GM06990 (cell line): ENCODE results near the gene TIMELESS.

ENCODE experiments used
- DNase-seq: peaks from one replicate; pipeline ENCODE4 v3.0.0-alpha.2; 2011; ENCODE audit not compliant: insufficient read length; ENCODE audit errors: extremely low read depth
- H3K27me3 ChIP-seq: replicated peaks from 2 replicates; pipeline ENCODE4 v1.6.0; 2011; ENCODE audit warnings: low read length; ENCODE audit not compliant: control insufficient read depth, insufficient read depth
- H3K36me3 ChIP-seq: 2 replicates; pipeline ENCODE4 v1.5.1; 2011; ENCODE audit warnings: low read length; ENCODE audit not compliant: control insufficient read depth, insufficient read depth
- H3K4me3 ChIP-seq: replicated peaks from 2 replicates; pipeline ENCODE4 v1.5.1; 2011; ENCODE audit warnings: low read depth, mild to moderate bottlenecking, control low read depth, low read length
- CTCF ChIP-seq: IDR thresholded peaks from 2 replicates; pipeline ENCODE4 v1.5.1; 2011; ENCODE audit warnings: low read length, control low read depth, mild to moderate bottlenecking, inconsistent platforms; ENCODE audit not compliant: insufficient read depth, poor library complexity, severe bottlenecking

TIMELESS gene

GRCh38 chr12:56468216-56469006 is 19.2 kb upstream of the TIMELESS start, which contains the start of gene SPRYD4:
Gene SPRYD4 (plus strand): TSS chr12:56468578. CDS start chr12:56468592, 14 bp downstream.
- no peaks in the 10 kb centered on the region for H3K27me3 ChIP-seq
- H3K36me3 ChIP-seq, result peaks cover 3% of the 10 kb centered on the region
- peak; percentile 45 for TF ChIP-seq CTCF
- H3K4me3 ChIP-seq, result peak within 1 kb of the TSS; percentile 93
- peak; percentile 97 for DNase-seq

DNA sequence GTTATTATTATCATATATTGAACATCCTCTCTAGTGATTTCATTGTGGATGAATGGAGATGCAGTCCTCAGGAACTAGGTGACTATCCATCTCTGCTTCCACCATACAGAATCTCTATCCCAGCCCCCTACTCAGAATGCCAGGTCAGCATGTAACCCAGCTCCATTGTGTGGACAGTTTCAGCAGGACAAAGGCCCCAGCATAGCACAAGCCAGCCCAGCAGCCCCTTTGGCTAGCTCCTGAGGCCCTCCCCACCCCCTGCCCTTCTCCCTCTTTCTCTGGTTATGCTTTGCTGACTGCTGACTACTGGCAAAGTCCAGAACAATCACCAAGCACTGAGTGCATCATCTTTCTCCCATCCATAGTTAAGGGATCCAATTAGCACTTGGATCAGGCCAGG is 13.3 kb upstream of the TIMELESS start:
- Histone ChIP-seq H3K4me3 (no peak overlapping the region), H3K36me3 (no peaks in the 10 kb centered on the region), H3K27me3 (no peaks in the 10 kb centered on the region)
- DNase-seq, result no peak
- TF ChIP-seq CTCF, result no peak

DNA sequence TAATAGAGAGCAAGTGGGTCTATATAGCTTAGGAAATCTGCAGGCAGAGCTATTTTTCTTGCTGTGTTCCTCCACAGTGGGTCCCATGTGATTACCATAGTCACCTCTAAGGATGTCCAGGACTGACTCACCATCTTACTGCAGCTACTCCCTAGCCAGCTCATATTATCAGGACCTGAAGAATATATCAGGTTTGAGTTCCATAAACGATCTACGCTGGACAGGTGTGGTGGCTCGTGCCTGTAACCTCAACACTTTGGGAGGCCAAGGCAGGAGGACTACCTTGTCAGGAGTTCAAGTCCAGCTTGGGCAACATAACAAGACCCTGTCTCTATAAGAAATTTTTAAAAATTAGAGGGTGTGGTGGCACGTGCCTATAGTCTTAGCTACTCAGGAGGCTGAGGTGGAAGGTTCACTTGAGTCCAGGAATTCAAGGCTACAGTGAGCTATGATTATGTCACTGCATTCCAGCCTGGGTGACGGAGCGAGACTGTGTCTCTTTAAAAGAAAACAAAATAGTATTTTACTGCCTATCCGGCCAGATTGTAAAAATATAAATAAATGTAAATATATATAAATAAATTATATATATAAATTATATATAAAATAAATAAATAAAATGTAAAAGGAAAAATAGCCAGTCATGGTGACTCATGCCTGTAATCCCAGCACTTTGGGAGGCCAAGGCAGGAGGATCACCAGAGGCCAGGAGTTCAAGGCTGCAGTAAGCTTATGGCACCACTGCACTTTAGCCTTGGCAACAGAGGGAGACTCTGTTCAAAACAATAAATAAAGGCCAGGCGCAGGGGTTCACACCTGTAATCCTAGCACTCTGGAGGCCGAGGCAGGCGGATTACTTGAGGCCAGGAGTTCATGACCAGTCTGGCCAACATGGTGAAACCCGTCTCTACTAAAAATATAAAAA is 12.3 kb upstream of the TIMELESS start:
- no peak for DNase-seq
- no peaks in the 10 kb centered on the region for H3K27me3 ChIP-seq
- no peaks in the 10 kb centered on the region for H3K36me3 ChIP-seq
- TF ChIP-seq CTCF, result no peak
- H3K4me3 ChIP-seq, result no peak overlapping the region

- no peak for DNase-seq
- no peak for TF ChIP-seq CTCF
- no peaks in the 10 kb centered on the region for H3K36me3 ChIP-seq
These were observed 8.6 kb upstream of the TIMELESS start for GRCh38 chr12:56457817-56458216.

GRCh38 chr12:56454557-56454956 is 5.3 kb upstream of the TIMELESS start, which contains the start of gene MIP:
Gene MIP (minus strand): TSS chr12:56454657. CDS start chr12:56454613, 44 bp downstream.
- no peak within 1 kb of the TSS for H3K4me3 ChIP-seq
- H3K27me3 ChIP-seq, result no peaks in the 10 kb centered on the region
- DNase-seq, result no peak
- no peaks in the 10 kb centered on the region for H3K36me3 ChIP-seq
- TF ChIP-seq CTCF, result no peak

More at GRCh38 chr12:56457817-56458216, 8.6 kb upstream of the TIMELESS start:
- Histone ChIP-seq H3K27me3 (no peaks in the 10 kb centered on the region), H3K4me3 (no peak overlapping the region)
